Suprapubic skin (tissue), 3 donors: ENCODE measurements around the gene KLF6.

Experiments used
- POLR2A ChIP-seq, 2 donors: fragments of 450-650 bp; IDR thresholded peaks; one replicate each; pipeline ENCODE4 v1.6.1; 2017; ENCODE audit warnings: antibody characterized with exemption in 2 of 2, mild to moderate bottlenecking in 2 of 2, moderate library complexity in 2 of 2
- TF ChIP-seq, protein P1 (sequence below), 2 donors: fragments of 200-600 bp in 1 of 2; fragments of 450-650 bp in 1 of 2; sonication (generic) in 1 of 2; IDR thresholded peaks; one replicate each; pipeline ENCODE4 v1.5.1; 2016 to 2019; ENCODE audit warnings: antibody characterized with exemption in 2 of 2, mild to moderate bottlenecking in 1 of 2, moderate library complexity in 1 of 2

DNA sequence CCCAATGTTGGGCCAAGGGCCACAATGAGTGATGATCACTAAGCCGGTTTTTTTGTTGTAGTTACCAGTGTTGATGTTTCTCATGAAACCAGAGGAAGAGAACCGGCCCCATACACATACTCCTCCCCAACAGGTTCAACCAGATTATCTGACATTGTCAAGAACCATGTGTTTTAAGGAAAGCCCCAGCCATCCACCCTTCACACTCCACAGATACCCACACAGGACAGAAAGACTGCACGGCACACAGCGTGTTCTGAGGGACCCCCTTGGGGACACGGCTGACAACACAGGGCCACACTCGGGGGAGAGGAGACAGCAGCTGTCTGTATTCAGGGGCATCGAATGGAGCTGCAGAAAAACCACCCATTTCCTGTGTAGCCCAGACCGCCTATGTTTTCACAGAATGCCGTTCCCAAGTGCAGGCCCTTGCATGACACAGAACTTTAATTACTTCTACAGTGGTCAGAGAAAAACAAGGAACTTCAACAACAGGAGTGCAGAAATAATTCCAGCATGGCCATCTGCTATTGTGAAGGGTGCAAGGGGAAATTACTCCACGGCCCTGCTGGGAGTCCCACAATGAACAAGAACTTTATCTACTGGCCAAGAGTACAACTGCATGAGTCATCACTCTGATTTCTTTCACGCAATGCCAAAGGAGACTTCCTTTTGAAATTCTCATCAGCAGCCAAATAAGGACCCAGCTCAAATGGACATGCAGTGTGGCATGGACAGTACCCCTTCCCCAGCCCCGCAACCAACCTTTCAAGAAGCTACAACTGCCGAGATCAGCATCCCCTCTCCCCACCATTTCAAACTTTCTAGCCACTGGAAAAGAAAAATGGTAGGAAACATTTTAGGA, 2.3 kb downstream of the KLF6 start:
- peak; percentile 10 to 57 for TF ChIP-seq POLR2A (IDR thresholded peaks at IDR 0.05)
- TF ChIP-seq, protein P1, sequence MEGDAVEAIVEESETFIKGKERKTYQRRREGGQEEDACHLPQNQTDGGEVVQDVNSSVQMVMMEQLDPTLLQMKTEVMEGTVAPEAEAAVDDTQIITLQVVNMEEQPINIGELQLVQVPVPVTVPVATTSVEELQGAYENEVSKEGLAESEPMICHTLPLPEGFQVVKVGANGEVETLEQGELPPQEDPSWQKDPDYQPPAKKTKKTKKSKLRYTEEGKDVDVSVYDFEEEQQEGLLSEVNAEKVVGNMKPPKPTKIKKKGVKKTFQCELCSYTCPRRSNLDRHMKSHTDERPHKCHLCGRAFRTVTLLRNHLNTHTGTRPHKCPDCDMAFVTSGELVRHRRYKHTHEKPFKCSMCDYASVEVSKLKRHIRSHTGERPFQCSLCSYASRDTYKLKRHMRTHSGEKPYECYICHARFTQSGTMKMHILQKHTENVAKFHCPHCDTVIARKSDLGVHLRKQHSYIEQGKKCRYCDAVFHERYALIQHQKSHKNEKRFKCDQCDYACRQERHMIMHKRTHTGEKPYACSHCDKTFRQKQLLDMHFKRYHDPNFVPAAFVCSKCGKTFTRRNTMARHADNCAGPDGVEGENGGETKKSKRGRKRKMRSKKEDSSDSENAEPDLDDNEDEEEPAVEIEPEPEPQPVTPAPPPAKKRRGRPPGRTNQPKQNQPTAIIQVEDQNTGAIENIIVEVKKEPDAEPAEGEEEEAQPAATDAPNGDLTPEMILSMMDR (IDR thresholded peaks at IDR 0.05), result no peak
